Measurements from ENCODE around the gene RHBDD3. TPM values are rescaled to one million over a fixed set of nuclear protein-coding genes. Genes with fewer than 3 reads are reported as not detected.
"Not testable (repeated sequence)": the region's sequence is repeated elsewhere in the genome, so short reads cannot be mapped to it uniquely, and the experiment has no call there.

Gene RHBDD3
- total RNA-seq, 4 donors from 2014 or later, result 8.9 to 24.1 (median 20.5) TPM

- no peak overlapping the region for H3K4me3 ChIP-seq (ENCODE audit: low read depth, poor library complexity, severe bottlenecking)
- intact Hi-C loops (cut with DNase I; ENCODE audit: low total_unique reads), result no loop called here
- TF ChIP-seq CTCF (IDR thresholded peaks at IDR 0.05) (no peak), POLR2A (IDR thresholded peaks at IDR 0.05) (no peak)
- peak in 1 of 2 donors; percentile 78 for DNase-seq (ENCODE audit: low spot score in 2 of 2)
- 69 to 72% methylated on average over 12 to 14 of the region's 14 CpGs for WGBS, 2 donors
These were observed 14.1 kb downstream of the RHBDD3 start for GRCh38 chr22:29253561-29254285.

GRCh38 chr22:29251981-29252911, 15.5 kb downstream of the RHBDD3 start:
- TF ChIP-seq CTCF (IDR thresholded peaks at IDR 0.05) (no peak), POLR2A (IDR thresholded peaks at IDR 0.05) (no peak)
- intact Hi-C loops (cut with DNase I; ENCODE audit: low total_unique reads), result no loop called here
- 81 to 88% methylated on average over 10 of the region's 10 CpGs for WGBS, 2 donors
- peak in 1 of 2 donors; percentile 43 for DNase-seq (ENCODE audit: low spot score in 2 of 2)
- no peak overlapping the region for H3K4me3 ChIP-seq (ENCODE audit: low read depth, poor library complexity, severe bottlenecking)

GRCh38 chr22:29251265-29251664, 16.5 kb downstream of the RHBDD3 start:
- DNase-seq (ENCODE audit: low spot score in 2 of 2), result peak in 1 of 2 donors; percentile 53
- no peak for TF ChIP-seq CTCF (IDR thresholded peaks at IDR 0.05)
- no peak for TF ChIP-seq POLR2A (IDR thresholded peaks at IDR 0.05)
- intact Hi-C loops (cut with DNase I; ENCODE audit: low total_unique reads), result no loop called here
- 96 to 98% methylated on average over 5 of the region's 5 CpGs for WGBS, 2 donors
- no peak overlapping the region for H3K4me3 ChIP-seq (ENCODE audit: low read depth, poor library complexity, severe bottlenecking)

GRCh38 chr22:29247891-29248290, 19.9 kb downstream of the RHBDD3 start:
- 87 to 94% methylated on average over 10 of the region's 10 CpGs for WGBS, 2 donors
- not testable (repeated sequence) for H3K4me3 ChIP-seq (ENCODE audit: low read depth, poor library complexity, severe bottlenecking)
- DNase-seq (ENCODE audit: low spot score in 2 of 2), result peak in 1 of 2 donors; percentile 56
- intact Hi-C loops (cut with DNase I; ENCODE audit: low total_unique reads), result loop anchor here (10.0 kb wide), 1 partner anchor 393 kb away; no protein-coding TSS in a partner anchor

GRCh38 chr22:29245626-29246385, 22.0 kb downstream of the RHBDD3 start:
- intact Hi-C loops (cut with DNase I; ENCODE audit: low total_unique reads), result loop anchor here (10.0 kb wide), 1 partner anchor 391 kb away; no protein-coding TSS in a partner anchor
- WGBS, 2 donors, result 45 to 47% methylated on average over 11 of the region's 11 CpGs
- DNase-seq (ENCODE audit: low spot score in 2 of 2), result peak; percentile 60 to 96

More at GRCh38 chr22:29245626-29246385, 22.0 kb downstream of the RHBDD3 start:
- H3K4me3 ChIP-seq (ENCODE audit: low read depth, poor library complexity, severe bottlenecking), result no peak overlapping the region
- TF ChIP-seq POLR2A (IDR thresholded peaks at IDR 0.05) (no peak), CTCF (IDR thresholded peaks at IDR 0.05) (peak in 1 of 3 donors; percentile 88)
